Coronary artery (tissue), 2 donors: ENCODE results near the gene BABAM2.

Experiments
- DNase-seq: peaks from one replicate; pipeline ENCODE4 v3.0.0-alpha.2; 2017; ENCODE audit warnings: low spot score
- H3K27ac ChIP-seq, 2 donors: fragments of 200-600 bp; sonication (generic); one replicate each; pipeline ENCODE4 v1.5.1; 2016 to 2019
- H3K4me3 ChIP-seq: fragments of 200-600 bp; sonication (generic); 2 replicates; pipeline ENCODE4 v1.5.1; 2016; ENCODE audit warnings: mild to moderate bottlenecking, moderate library complexity
- TF ChIP-seq, protein P1 (sequence below): fragments of 200-600 bp; sonication (generic); IDR thresholded peaks from one replicate; pipeline ENCODE4 v1.5.1; 2019; ENCODE audit warnings: antibody characterized with exemption

The BABAM2 gene

DNA sequence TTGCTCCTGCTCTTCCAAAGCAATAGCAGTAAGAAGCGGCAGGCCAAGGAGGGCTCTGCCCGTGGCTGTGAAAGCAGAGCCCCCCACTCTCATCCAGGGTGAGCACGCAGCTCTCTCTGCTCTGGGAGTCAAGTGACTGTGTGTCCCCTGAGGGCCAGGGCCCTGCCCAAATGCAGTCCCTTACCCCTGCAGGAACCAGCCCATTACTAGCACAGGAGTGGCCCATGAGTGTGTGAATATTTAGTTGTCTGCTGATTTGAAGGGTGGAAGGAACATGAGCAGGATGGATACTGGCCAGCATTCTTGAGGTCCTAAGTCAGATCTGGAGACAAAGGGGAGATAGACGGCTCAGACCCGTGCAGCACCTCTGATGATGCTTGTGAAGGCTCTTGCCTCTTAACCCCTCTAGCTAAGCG lies 432.5 kb downstream of the BABAM2 start:
- no peak overlapping the region for H3K27ac ChIP-seq
- no peak for DNase-seq
- no peak overlapping the region for H3K4me3 ChIP-seq
- TF ChIP-seq, protein P1, sequence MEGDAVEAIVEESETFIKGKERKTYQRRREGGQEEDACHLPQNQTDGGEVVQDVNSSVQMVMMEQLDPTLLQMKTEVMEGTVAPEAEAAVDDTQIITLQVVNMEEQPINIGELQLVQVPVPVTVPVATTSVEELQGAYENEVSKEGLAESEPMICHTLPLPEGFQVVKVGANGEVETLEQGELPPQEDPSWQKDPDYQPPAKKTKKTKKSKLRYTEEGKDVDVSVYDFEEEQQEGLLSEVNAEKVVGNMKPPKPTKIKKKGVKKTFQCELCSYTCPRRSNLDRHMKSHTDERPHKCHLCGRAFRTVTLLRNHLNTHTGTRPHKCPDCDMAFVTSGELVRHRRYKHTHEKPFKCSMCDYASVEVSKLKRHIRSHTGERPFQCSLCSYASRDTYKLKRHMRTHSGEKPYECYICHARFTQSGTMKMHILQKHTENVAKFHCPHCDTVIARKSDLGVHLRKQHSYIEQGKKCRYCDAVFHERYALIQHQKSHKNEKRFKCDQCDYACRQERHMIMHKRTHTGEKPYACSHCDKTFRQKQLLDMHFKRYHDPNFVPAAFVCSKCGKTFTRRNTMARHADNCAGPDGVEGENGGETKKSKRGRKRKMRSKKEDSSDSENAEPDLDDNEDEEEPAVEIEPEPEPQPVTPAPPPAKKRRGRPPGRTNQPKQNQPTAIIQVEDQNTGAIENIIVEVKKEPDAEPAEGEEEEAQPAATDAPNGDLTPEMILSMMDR = no peak

DNA sequence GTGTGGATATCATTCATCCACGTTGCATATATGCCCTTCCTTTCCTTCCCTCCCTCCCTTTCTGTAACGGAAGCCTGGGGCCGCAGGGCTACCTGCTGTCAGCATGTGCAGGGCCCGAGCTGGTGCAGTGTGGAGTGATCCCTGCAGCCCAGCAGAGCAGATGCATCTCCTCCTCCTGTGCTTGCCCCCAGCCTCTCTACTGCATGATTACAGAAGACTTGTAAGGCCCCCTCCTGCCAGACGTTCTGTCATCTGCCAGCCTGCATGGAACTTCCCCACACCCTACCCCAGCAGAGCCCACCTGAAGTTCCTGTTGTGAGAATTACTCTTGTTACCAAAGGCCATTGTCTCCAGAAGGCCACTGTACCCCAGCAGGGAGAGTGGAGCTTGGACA lies 434.6 kb downstream of the BABAM2 start:
- Histone ChIP-seq H3K4me3 (no peak overlapping the region), H3K27ac (no peak overlapping the region)
- TF ChIP-seq, protein P1 = no peak
- peak; percentile 22 for DNase-seq

DNA sequence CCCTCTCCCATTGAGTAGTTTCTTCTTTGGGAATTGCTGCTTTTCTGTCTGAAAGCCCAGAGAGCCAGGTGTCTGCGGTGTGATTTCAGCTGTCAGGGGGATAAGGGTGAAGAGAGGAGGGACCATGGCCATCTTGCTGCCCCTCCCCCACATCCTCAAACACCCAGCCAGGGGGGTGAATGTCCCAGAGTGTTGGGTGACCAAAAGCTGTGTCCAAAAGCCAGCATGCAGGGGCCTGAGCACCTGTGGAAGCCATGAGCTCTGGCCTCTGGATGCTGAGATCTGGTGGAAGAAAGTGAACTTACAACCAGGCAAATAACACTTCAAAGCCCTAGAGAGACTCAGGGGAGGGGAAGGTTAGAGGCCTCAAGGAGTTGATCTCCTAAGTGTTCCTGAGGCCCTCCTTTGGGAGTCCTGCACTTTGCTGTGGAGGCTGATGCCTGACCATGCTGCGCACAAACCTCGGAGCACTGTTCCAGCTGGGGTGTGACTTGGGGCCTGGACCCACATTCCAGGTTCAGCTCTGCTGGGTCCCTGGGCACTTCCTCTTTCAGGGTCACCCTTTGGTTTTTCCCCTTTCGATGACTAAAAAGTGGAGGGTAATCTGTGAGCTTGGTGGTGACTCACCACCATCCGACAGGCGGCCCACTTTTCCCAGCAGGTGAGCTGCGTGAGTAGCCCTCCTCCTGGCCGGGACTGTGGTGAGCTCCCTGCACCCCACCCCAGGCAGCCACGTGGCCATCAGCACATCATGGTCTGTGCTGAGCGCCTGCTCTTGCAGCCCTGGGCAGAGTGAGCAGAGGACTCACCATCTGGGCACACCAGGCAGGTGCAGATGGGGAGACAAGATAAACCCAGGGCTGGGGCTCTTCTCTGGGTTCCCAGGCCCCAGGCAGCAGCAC lies 435.3 kb downstream of the BABAM2 start:
- peak; percentile 54 for DNase-seq
- TF ChIP-seq, protein P1 = no peak
- Histone ChIP-seq H3K27ac (peak overlapping the region in 1 of 2 donors; percentile 33), H3K4me3 (no peak overlapping the region)

DNA sequence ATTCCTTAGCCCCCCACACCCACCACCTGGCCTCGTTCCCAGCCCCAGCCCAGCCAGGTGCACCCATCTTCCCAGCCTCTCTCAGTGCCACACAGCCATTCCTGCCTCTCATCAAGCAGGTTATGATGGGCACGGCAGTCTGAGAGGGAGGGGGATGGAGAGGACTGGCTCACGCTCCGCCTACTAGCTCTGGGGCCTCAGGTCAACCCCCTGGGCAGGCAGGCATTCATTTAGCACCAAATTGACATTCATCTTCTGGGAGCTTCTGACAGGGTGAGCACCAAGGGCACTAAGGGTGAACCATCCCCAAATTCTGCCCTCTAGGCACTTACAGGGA lies 435.9 kb downstream of the BABAM2 start:
- DNase-seq = peak; percentile 45
- TF ChIP-seq, protein P1 = no peak
- H3K4me3 ChIP-seq = no peak overlapping the region
- H3K27ac ChIP-seq = peak overlapping the region; percentile 1 to 33

DNA sequence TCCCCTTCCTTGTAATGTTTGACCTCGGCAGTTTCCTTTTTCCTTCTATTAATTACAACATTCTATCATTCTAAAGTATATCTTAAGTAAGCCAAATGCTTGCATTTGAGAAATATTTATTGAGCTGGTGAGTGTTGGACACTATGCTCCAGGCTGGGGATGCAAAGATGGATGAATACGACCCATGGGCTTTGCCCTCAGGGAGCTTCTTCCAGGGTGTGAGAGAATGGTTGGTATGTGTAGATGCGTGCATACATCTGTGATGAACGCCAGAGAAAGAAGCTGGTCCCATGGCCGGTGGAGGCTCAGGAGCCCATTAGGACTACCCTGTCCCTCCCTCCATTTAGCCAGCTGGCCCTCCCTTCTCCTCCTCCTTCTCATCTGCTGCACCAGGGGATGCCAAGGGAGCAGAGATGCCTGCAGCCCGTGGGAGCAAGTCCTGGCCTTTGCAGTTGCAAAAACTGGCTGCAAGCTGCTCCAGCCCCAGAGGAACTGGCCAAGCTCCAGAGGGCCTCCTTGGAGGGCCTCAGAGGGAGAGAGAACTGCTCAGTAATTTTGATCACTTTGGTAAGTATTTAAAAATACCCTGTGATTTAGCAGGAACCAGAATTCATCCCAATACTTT lies 436.5 kb downstream of the BABAM2 start:
- Histone ChIP-seq H3K27ac (peak overlapping the region; percentile 1 to 50), H3K4me3 (no peak overlapping the region)
- TF ChIP-seq, protein P1 = no peak
- DNase-seq = peak; percentile 73

DNA sequence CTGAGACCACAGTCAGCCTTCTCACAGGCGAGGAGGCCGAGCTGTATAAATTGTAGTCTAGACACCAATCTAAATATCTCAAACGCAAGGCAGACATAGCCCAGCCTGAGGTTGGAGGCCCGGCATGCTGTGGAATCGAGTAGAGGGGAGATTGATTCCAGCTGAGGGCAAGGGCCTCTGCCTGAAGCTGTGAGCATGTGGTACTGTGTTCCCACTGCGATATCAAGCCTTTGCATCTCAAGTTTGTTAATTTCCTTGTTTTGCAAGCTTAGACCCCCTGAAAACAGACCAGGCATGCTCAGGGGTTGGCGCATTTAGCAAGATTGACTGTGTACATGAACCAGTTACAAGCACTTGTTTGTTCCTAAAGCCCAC lies 437.0 kb downstream of the BABAM2 start:
- TF ChIP-seq, protein P1 = no peak
- no peak for DNase-seq
- peak overlapping the region; percentile 1 to 50 for H3K27ac ChIP-seq
- no peak overlapping the region for H3K4me3 ChIP-seq
